Stimulated activated CD4-positive, alpha-beta T cell treated with anti-CD3 and anti-CD28 coated beads, Interleukin-12 subunit alpha, Interleukin-12 subunit beta, amount 100 ng/mL, for 48 hours (primary cell): ENCODE data around the gene KCNB1.

Experiments
- DNase-seq, 3 donors: peaks; one replicate each; pipeline ENCODE4 v3.0.0-alpha.2; 2020; ENCODE audit warnings: low read depth in 2 of 3, low spot score in 1 of 3

KCNB1 gene

GRCh38 chr20:49360242-49360968, 122.1 kb downstream of the KCNB1 start:
- DNase-seq: no peak

- DNase-seq: no peak
These were observed 125.8 kb downstream of the KCNB1 start for GRCh38 chr20:49356676-49357075.

- DNase-seq: no peak
These were observed 127.8 kb downstream of the KCNB1 start for GRCh38 chr20:49354673-49355072.

GRCh38 chr20:49353348-49353747, 129.1 kb downstream of the KCNB1 start:
- DNase-seq: no peak

GRCh38 chr20:49352751-49353150, 129.7 kb downstream of the KCNB1 start:
- DNase-seq: no peak

- no peak for DNase-seq
These were observed 130.7 kb downstream of the KCNB1 start for GRCh38 chr20:49351775-49352174.

- DNase-seq: no peak
These were observed 132.7 kb downstream of the KCNB1 start for GRCh38 chr20:49349694-49350252.

GRCh38 chr20:49349078-49349477, 133.4 kb downstream of the KCNB1 start:
- DNase-seq: no peak

- no peak for DNase-seq
These were observed 133.9 kb downstream of the KCNB1 start for GRCh38 chr20:49348563-49348962.

- DNase-seq: no peak
These were observed 135.3 kb downstream of the KCNB1 start for GRCh38 chr20:49347156-49347555.

- DNase-seq: no peak
These were observed 135.8 kb downstream of the KCNB1 start for GRCh38 chr20:49346682-49347081.

GRCh38 chr20:49345524-49345923, 136.9 kb downstream of the KCNB1 start:
- DNase-seq: no peak

GRCh38 chr20:49344975-49345374, 137.5 kb downstream of the KCNB1 start:
- DNase-seq: no peak

- DNase-seq: no peak
These were observed 138.3 kb downstream of the KCNB1 start for GRCh38 chr20:49344140-49344539.

GRCh38 chr20:49343246-49343645, 139.2 kb downstream of the KCNB1 start:
- DNase-seq: no peak

GRCh38 chr20:49340161-49340966, 142.1 kb downstream of the KCNB1 start:
- DNase-seq: no peak

GRCh38 chr20:49339123-49339522, 143.3 kb downstream of the KCNB1 start:
- DNase-seq: no peak

GRCh38 chr20:49338061-49338460, 144.4 kb downstream of the KCNB1 start:
- no peak for DNase-seq

- no peak for DNase-seq
These were observed 145.1 kb downstream of the KCNB1 start for GRCh38 chr20:49337357-49337756.

GRCh38 chr20:49336786-49337185, 145.7 kb downstream of the KCNB1 start:
- no peak for DNase-seq

- DNase-seq: no peak
These were observed 147.0 kb downstream of the KCNB1 start for GRCh38 chr20:49335476-49335875.
